ENCODE results near the gene MYL6. TPM values are rescaled to one million over a fixed set of nuclear protein-coding genes. Genes with fewer than 3 reads are reported as not detected.

Gene MYL6
- total and polyA plus RNA-seq, 12 donors, result 1,276 to 3,646 (median 1,585) TPM

DNA sequence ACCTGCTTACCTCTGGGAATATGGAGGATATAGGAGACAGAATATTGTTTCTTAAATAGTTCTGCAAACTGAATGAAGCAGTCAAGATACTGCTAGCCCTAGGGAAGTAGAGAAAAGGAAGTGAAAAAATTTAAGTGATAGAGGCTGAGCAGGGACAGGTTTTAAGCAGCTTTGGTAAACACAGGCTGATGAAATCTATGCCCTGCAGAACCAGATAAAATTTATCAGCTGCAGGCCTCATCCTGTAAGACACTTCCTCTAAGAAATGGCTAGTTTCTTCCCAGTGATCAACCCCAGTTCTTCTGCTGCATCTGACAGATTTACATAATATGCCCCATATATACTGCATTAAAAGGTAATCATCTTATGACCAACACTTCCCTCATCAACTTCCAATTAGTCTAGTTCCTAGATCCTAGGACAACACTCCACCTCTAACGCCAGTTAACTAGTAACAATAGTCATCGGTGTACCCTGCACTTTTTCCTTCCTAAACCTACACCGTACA lies 31.4 kb upstream of the MYL6 start:
- intact Hi-C loops (cut with DNase I), result loop anchor here in 1 of 2 donors (5.0 kb wide), 1 partner anchor 36 kb away; no protein-coding TSS in a partner anchor
- 46 to 59% (median 51%) methylated on average over 3 of the region's 3 CpGs for WGBS, 4 donors
- Histone ChIP-seq H3K27me3 (no peaks in the 10 kb centered on the region), H3K4me3 (no peak overlapping the region), H3K9me3 (replicated peaks in 1 of 3) (no peaks in the 10 kb centered on the region), H3K27ac (peak overlapping the region in 4 of 5 donors; percentile 78 to 87 (median 82)), H3K4me1 (replicated peaks in 1 of 2) (peaks cover 13 to 47% of the 10 kb centered on the region in 2 donors), H3K36me3 (replicated peaks in 1 of 2) (peaks cover 0 to 15% of the 10 kb centered on the region in 2 donors)
- no peak for DNase-seq
- TF ChIP-seq CTCF (IDR thresholded peaks at IDR 0.05) (no peak), POLR2A (IDR thresholded peaks at IDR 0.05) (no peak)

DNA sequence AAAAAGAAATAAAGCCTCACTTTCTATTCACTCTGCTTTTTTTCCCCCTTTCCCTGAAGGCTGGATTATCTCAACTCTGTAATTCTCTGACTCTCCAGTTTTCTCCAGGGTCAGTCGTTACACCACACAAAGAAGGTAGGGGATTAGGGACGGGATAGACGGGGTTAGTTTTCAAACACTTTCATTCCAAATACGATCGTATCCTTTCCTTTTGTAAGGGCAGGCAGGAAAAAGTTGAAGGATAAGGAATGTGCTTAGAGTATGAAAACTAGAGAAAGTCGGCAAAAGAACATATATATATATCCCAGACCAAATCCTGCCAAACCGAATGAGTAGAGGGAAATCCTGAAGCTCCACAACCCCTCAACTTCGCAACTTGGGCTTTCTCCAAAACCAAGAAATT lies 30.7 kb upstream of the MYL6 start:
- 0 to 1% (median 0%) methylated on average over 8 of the region's 8 CpGs for WGBS, 4 donors
- Histone ChIP-seq H3K4me1 (replicated peaks in 1 of 2) (peaks cover 13 to 47% of the 10 kb centered on the region in 2 donors), H3K36me3 (replicated peaks in 1 of 2) (peaks cover 0 to 22% of the 10 kb centered on the region in 2 donors), H3K27ac (peak overlapping the region; percentile 76 to 87 (median 82)), H3K4me3 (peak overlapping the region in 2 of 4 donors; percentile 15 to 49), H3K9me3 (replicated peaks in 1 of 3) (no peaks in the 10 kb centered on the region), H3K27me3 (no peaks in the 10 kb centered on the region)
- intact Hi-C loops (cut with DNase I), result loop anchor here in 1 of 2 donors (5.0 kb wide), 1 partner anchor 35 kb away; no protein-coding TSS in a partner anchor
- no peak for DNase-seq
- TF ChIP-seq CTCF (IDR thresholded peaks at IDR 0.05) (no peak), POLR2A (IDR thresholded peaks at IDR 0.05) (no peak)

- TF ChIP-seq CTCF (IDR thresholded peaks at IDR 0.05), result peak in 2 of 6 experiments; percentile 8 to 12
- peak; percentile 87 to 97 for TF ChIP-seq POLR2A (IDR thresholded peaks at IDR 0.05)
- Histone ChIP-seq H3K27ac (peak within 1 kb of the TSS; percentile 76 to 92 (median 83)), H3K9me3 (replicated peaks in 1 of 3) (no peaks in the 10 kb centered on the region), H3K4me3 (peak within 1 kb of the TSS; percentile 19 to 71 (median 42)), H3K36me3 (replicated peaks in 1 of 2) (peaks cover 0 to 28% of the 10 kb centered on the region in 2 donors), H3K27me3 (no peaks in the 10 kb centered on the region), H3K4me1 (replicated peaks in 1 of 2) (peaks cover 13 to 47% of the 10 kb centered on the region in 2 donors)
- WGBS, 4 donors, result 0 to 1% (median 0%) methylated on average over 23 to 49 of the region's 49 CpGs
- DNase-seq, result peak; percentile 98 to 100 (median 100)
- intact Hi-C loops (cut with DNase I), result loop anchor here in 1 of 2 donors (5.0 kb wide), 1 partner anchor 34 kb away; no protein-coding TSS in a partner anchor
These were observed 30.1 kb upstream of the MYL6 start, which contains the start of gene ESYT1 for GRCh38 chr12:56127888-56128669. Gene ESYT1 (plus strand): TSS chr12:56128267. CDS start chr12:56128320, 53 bp downstream.

DNA sequence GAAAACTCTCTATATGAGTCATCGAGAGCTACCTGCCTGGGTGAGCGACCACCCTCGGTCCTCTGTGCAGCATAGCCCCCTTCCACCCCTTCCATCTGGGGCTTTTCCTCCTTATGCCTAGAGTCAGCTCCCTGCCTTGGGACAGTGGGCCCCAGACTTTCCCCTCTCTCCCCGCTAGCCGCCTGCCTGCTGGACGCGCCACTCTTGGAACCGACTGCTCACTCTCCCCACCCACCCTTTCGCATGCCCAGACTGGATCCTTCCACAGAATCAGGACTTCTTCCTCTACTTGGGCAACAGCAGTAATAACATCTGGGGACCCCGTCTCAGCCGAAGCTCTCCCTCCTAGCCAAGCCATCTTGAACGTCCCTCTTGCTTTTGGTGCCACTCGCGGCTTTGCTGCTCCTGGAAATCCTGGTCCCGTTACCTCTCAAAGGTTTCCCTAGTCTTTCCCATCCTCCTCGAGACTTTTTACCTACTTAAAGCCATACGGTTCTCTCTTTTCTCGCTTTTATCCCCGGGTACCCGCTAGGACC lies 29.4 kb upstream of the MYL6 start:
- WGBS, 4 donors, result 0 to 1% (median 0%) methylated on average over 20 of the region's 20 CpGs
- peaks cover 13 to 47% of the 10 kb centered on the region in 2 donors for H3K4me1 ChIP-seq (replicated peaks in 1 of 2)
- TF ChIP-seq CTCF (IDR thresholded peaks at IDR 0.05) (no peak), POLR2A (IDR thresholded peaks at IDR 0.05) (no peak)
- H3K27ac ChIP-seq, result peak overlapping the region in 4 of 5 donors; percentile 69 to 92 (median 80)
- H3K27me3 ChIP-seq, result no peaks in the 10 kb centered on the region
- peak overlapping the region; percentile 19 to 71 (median 42) for H3K4me3 ChIP-seq
- H3K36me3 ChIP-seq (replicated peaks in 1 of 2), result peaks cover 0 to 35% of the 10 kb centered on the region in 2 donors
- peak in 3 of 7 donors; percentile 39 to 46 (median 44) for DNase-seq
- no peaks in the 10 kb centered on the region for H3K9me3 ChIP-seq (replicated peaks in 1 of 3)
- intact Hi-C loops (cut with DNase I), result loop anchor here in 1 of 2 donors (5.0 kb wide), 1 partner anchor 34 kb away; no protein-coding TSS in a partner anchor
